H1 (cell line): ENCODE measurements around the gene ZNF462.

Experiments used
- EZH2 ChIP-seq: fragments of 200-600 bp; sonication (generic); IDR thresholded peaks from 2 replicates; pipeline ENCODE4 v1.7.1; 2012; ENCODE audit warnings: low read depth, mild to moderate bottlenecking, moderate library complexity, low read length, inconsistent platforms; ENCODE audit not compliant: severe bottlenecking
- GTF2F1 ChIP-seq: IDR thresholded peaks from 2 replicates; pipeline ENCODE4 v1.6.1; 2012; ENCODE audit warnings: low read depth, low read length, improper control_type of control experiment, borderline replicate concordance
- HDAC2 ChIP-seq, 2 experiments: fragments of 300-600 bp in 1 of 2; sonication (generic) in 1 of 2; IDR thresholded peaks; 2 replicates each; pipeline ENCODE4 v1.6.1; 2011 to 2012; ENCODE audit warnings: low read depth in 2 of 2, low read length in 2 of 2, mild to moderate bottlenecking in 2 of 2, moderate library complexity in 2 of 2, borderline replicate concordance in 1 of 2, inconsistent platforms in 1 of 2
- MAFK ChIP-seq: IDR thresholded peaks from 2 replicates; pipeline ENCODE4 v1.6.1; 2012; ENCODE audit warnings: low read depth, mild to moderate bottlenecking, improper control_type of control experiment, low read length
- POLR2A ChIP-seq, 2 experiments: IDR thresholded peaks; 1 replicate in 1 of 2; 2 replicates in 1 of 2; pipeline ENCODE4 v1.6.1; 2011; ENCODE audit warnings: low read depth in 2 of 2, low read length in 2 of 2, mild to moderate bottlenecking in 2 of 2; ENCODE audit errors: control extremely low read depth in 1 of 2
- SP1 ChIP-seq: IDR thresholded peaks from 2 replicates; pipeline ENCODE4 v1.6.1; 2011; ENCODE audit warnings: low read depth, low read length
- TEAD4 ChIP-seq: IDR thresholded peaks from 2 replicates; pipeline ENCODE4 v1.6.1; 2012; ENCODE audit warnings: low read depth, low read length, inconsistent platforms, mixed read lengths
- TF ChIP-seq, protein P1 (sequence below), 3 experiments: IDR thresholded peaks; 1 replicate in 2 of 3; 2 replicates in 1 of 3; pipeline versions ENCODE4 v1.5.1 to v1.6.1; 2011; ENCODE audit warnings: low read length in 3 of 3, mild to moderate bottlenecking in 3 of 3, inconsistent platforms in 2 of 3, low read depth in 1 of 3, moderate library complexity in 1 of 3; ENCODE audit not compliant: insufficient read depth in 1 of 3; ENCODE audit errors: control extremely low read depth in 1 of 3
- TF ChIP-seq, protein P2 (sequence below): IDR thresholded peaks from 2 replicates; pipeline ENCODE4 v1.6.1; 2012; ENCODE audit warnings: inconsistent platforms

DNA sequence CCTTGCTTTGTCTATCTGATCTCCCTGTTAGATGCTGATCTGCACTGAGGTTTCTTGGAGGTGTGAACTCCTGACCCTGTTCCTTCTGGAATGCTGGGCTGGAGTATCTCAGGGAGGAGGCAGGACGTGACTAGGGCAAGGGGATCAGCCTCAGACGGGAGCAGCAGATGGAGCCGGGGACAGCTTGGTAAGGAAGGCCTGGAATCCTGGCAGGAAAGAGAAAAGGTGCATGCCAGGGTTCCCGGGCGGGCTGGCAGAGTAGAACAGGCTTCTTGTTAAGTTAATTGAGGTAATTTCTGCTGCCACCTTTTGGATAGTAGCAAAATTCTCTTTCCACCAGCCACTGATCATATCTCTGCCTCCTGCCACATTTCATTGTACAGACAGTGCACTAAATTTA, 180.9 kb downstream of the ZNF462 start:
- TF ChIP-seq MAFK = no peak
- TF ChIP-seq GTF2F1 = no peak
- TF ChIP-seq, protein P1, sequence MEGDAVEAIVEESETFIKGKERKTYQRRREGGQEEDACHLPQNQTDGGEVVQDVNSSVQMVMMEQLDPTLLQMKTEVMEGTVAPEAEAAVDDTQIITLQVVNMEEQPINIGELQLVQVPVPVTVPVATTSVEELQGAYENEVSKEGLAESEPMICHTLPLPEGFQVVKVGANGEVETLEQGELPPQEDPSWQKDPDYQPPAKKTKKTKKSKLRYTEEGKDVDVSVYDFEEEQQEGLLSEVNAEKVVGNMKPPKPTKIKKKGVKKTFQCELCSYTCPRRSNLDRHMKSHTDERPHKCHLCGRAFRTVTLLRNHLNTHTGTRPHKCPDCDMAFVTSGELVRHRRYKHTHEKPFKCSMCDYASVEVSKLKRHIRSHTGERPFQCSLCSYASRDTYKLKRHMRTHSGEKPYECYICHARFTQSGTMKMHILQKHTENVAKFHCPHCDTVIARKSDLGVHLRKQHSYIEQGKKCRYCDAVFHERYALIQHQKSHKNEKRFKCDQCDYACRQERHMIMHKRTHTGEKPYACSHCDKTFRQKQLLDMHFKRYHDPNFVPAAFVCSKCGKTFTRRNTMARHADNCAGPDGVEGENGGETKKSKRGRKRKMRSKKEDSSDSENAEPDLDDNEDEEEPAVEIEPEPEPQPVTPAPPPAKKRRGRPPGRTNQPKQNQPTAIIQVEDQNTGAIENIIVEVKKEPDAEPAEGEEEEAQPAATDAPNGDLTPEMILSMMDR (IDR thresholded peaks at IDR 0.05; ENCODE audit: control extremely low read depth in 1 of 3, insufficient read depth in 1 of 3, low read depth in 1 of 3, low read length in 3 of 3) = no peak
- TF ChIP-seq, protein P2, sequence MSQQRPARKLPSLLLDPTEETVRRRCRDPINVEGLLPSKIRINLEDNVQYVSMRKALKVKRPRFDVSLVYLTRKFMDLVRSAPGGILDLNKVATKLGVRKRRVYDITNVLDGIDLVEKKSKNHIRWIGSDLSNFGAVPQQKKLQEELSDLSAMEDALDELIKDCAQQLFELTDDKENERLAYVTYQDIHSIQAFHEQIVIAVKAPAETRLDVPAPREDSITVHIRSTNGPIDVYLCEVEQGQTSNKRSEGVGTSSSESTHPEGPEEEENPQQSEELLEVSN = no peak
- no peak for TF ChIP-seq HDAC2 (IDR thresholded peaks at IDR 0.05; ENCODE audit: borderline replicate concordance in 1 of 2, low read depth in 2 of 2, low read length in 2 of 2)
- no peak for TF ChIP-seq TEAD4
- no peak for TF ChIP-seq POLR2A (IDR thresholded peaks at IDR 0.05; ENCODE audit: control extremely low read depth in 1 of 2, low read depth in 2 of 2, low read length in 2 of 2)
- no peak for TF ChIP-seq EZH2
- no peak for TF ChIP-seq SP1
